Heart right ventricle (tissue), 16 donors: Measurements from ENCODE around the gene USP16. TPM values are rescaled to one million over a fixed set of nuclear protein-coding genes. Genes with fewer than 3 reads are reported as not detected.

ENCODE experiments used
- ATAC-seq, 8 donors: fragments of 200-7000 bp; cut with Tn5 transposase; one replicate each; pipeline ENCODE4 v1.9.1; 2020; ENCODE audit warnings: mild to moderate bottlenecking in 8 of 8, moderate library complexity in 8 of 8, moderate number of reproducible peaks in 1 of 8
- DNase-seq, 2 donors: peaks; one replicate each; pipeline ENCODE4 v3.0.0-alpha.2; 2020
- H3K27ac ChIP-seq, 10 donors: fragments of 200-600 bp; sonication (generic) in 2 of 10; one replicate each; pipeline versions ENCODE4 v1.5.0 to v1.8.0; 2020 to 2022; ENCODE audit warnings: mild to moderate bottlenecking in 3 of 10
- H3K27me3 ChIP-seq, 7 donors: fragments of 200-600 bp; one replicate each; pipeline ENCODE4 v1.8.0; 2021 to 2022; ENCODE audit warnings: mild to moderate bottlenecking in 2 of 7
- H3K36me3 ChIP-seq, 9 donors: fragments of 200-600 bp; sonication (generic) in 1 of 9; one replicate each; pipeline versions ENCODE4 v1.5.0 to v1.8.0; 2020 to 2022; ENCODE audit warnings: mild to moderate bottlenecking in 2 of 9
- H3K4me1 ChIP-seq, 9 donors: fragments of 200-600 bp; sonication (generic) in 1 of 9; one replicate each; pipeline versions ENCODE4 v1.5.0 to v1.8.0; 2020 to 2022; ENCODE audit warnings: mild to moderate bottlenecking in 4 of 9
- H3K4me3 ChIP-seq, 10 donors: fragments of 200-600 bp; sonication (generic) in 2 of 10; one replicate each; pipeline versions ENCODE4 v1.5.0 to v1.8.0; 2020 to 2022; ENCODE audit warnings: mild to moderate bottlenecking in 7 of 10, moderate library complexity in 2 of 10
- H3K9me3 ChIP-seq, 11 donors: fragments of 200-600 bp in 10 of 11; sonication (generic) in 2 of 11; one replicate each; pipeline versions ENCODE4 v1.5.0 to v1.8.0; 2013 to 2022; ENCODE audit warnings: mild to moderate bottlenecking in 2 of 11, control low read depth in 1 of 11, moderate library complexity in 1 of 11
- WGBS, 2 donors: extraction: QIAGEN DNeasy Blood & Tissue Kit; methylation state at CpG; one replicate each; pipeline ENCODE4 v1.1.7; 2013; ENCODE audit warnings: inconsistent platforms in 1 of 2; 5-methylcytosine and 5-hydroxymethylcytosine counted together
- intact Hi-C, 10 donors: fragments of 100-400 bp; cut with DNase I; formaldehyde crosslinking; loops; one replicate each; pipeline versions ENCODE4 v1.11.1 to v1.14.2; 2022
- polyA plus RNA-seq, 2 donors: library from polyadenylated mRNA; stranded (reverse); fragments of 200-250 nt; gene quantifications; one replicate each; pipeline ENCODE4 v1.2.3, GENCODE V29; 2013
- total RNA-seq, 10 donors: library from RNA; stranded (reverse); fragmentation: NEBNext Ultra II Directional in 3 of 10; extraction: Animal tissue kit (Norgen Biotek cat#: 25700) in 3 of 10; gene quantifications; one replicate each; pipeline versions ENCODE4 v1.2.1 to v1.2.4, GENCODE V29; 2021 to 2023
- TF ChIP-seq, protein P1 (sequence below), 9 donors: fragments of 200-600 bp; sonication (generic) in 2 of 9; IDR thresholded peaks; one replicate each; pipeline versions ENCODE4 v1.5.0 to v1.8.0; 2021 to 2022; ENCODE audit warnings: antibody characterized with exemption in 9 of 9, mild to moderate bottlenecking in 5 of 9, moderate library complexity in 1 of 9
- donor health status: Arrhythmogenic right ventricular cardiomyopathy.
- donor health status: ischemic (EF 13 %, LVEDD 7.1; RV severe dilation, severe dysfunction).
- donor health status: healthy with polysubstance abuse.
- donor health status: DM: no; HTN: yes; CAD: no.
- donor health status: DM: no; HTN: no; CAD: no.
- donor health status: ischemic (EF 25% LVEDD 6.9; RV normal size, moderate dysfunction).
- donor health status: ischemic (EF 25% LVEDD 5.7; RV mildly dilated, moderate dysfunction).
- donor health status: healthy.
- donor health status: DM: yes; HTN: yes; CAD: no.
- donor health status: Ischemic cardiomyopathy.
- donor health status: ischemic (EF 35%, LVEDD 5.7; RV mildly dilated, moderate dysfunction).
- donor health status: nonischemic (EF 11% LVEDD 7.7; RV severe dilation, severe dysfunction).
- donor health status: DM: yes; HTN: yes; CAD: no.
- donor health status: PGD.
- donor health status: ischemic (EF 29% LVEDD 5.4; RV normal size, mild dysfunction).
- donor health status: nonischemic (EF 23%, LVEDD 6.1; RV moderate dilation, normal function).

USP16 gene
- total and polyA plus RNA-seq, 12 donors, result 20.3 to 41.8 (median 32.5) TPM

DNA sequence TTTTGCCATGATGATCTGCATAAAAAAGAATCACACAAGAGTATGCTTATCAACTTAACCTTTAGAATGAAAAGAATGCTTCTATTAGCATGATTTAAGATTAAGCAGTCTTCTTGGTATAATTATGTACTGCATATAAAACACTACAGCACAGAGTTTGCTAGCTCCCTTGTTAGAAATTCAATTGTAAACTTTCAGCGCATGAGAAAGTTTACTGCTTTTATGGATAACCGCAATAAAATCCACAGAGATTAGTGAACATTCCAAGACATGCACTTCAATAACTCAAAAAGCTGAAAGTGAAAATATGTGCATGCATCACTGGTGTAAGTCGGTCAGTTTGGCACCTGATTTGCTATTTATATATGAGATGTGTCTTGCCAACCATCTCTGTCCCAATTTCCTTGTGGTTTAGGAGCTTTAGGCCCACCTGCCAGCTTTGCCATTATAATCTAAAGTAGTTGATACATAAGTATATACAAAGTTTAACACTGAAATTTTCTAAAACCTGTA is 32.1 kb downstream of the USP16 start:
- Histone ChIP-seq H3K9me3 (no peaks in the 10 kb centered on the region), H3K36me3 (peaks cover 0 to 100% (median 77%) of the 10 kb centered on the region in 9 donors), H3K4me1 (no peaks in the 10 kb centered on the region), H3K4me3 (no peak overlapping the region), H3K27me3 (no peaks in the 10 kb centered on the region), H3K27ac (no peak overlapping the region)
- WGBS, 2 donors, result 85 to 86% methylated on average over 3 of the region's 3 CpGs
- TF ChIP-seq, protein P1, sequence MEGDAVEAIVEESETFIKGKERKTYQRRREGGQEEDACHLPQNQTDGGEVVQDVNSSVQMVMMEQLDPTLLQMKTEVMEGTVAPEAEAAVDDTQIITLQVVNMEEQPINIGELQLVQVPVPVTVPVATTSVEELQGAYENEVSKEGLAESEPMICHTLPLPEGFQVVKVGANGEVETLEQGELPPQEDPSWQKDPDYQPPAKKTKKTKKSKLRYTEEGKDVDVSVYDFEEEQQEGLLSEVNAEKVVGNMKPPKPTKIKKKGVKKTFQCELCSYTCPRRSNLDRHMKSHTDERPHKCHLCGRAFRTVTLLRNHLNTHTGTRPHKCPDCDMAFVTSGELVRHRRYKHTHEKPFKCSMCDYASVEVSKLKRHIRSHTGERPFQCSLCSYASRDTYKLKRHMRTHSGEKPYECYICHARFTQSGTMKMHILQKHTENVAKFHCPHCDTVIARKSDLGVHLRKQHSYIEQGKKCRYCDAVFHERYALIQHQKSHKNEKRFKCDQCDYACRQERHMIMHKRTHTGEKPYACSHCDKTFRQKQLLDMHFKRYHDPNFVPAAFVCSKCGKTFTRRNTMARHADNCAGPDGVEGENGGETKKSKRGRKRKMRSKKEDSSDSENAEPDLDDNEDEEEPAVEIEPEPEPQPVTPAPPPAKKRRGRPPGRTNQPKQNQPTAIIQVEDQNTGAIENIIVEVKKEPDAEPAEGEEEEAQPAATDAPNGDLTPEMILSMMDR (IDR thresholded peaks at IDR 0.05), result no peak
- DNase-seq (no peak), ATAC-seq (no peak)
- intact Hi-C loops, result no loop called here

DNA sequence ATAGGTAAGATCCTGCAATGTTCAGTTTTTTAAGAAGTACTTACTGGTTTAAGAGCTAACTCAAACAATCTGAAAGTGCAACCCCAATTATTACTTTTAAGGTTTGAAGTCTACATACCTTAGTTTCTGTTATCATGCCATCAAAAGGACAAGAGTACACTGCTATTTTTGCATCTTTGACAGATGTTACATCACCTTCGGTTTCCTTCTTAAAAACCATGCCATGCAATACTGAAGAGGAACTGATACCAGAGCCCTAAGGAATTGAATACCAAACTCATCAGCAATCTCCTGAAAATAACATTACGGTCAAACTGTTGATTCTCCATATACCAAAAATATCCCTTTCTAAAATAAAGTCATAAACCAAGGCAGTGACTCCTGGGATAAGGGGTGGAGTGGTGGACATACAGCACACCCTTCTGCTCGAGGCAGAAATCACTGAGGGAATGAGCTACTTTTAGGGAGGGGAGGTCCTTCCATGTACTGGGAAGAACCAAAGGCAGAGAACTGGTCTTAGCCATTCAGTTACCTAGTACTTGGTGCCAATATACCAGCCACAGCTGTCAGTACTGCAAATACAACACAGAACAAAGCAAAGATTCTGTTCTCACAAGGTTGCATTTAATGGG is 40.5 kb downstream of the USP16 start:
- peak in 2 of 8 donors; percentile 20 to 42 for ATAC-seq
- no peak for DNase-seq
- Histone ChIP-seq H3K4me3 (no peak overlapping the region), H3K27ac (no peak overlapping the region), H3K27me3 (no peaks in the 10 kb centered on the region), H3K4me1 (peaks cover 0 to 16% (median 7%) of the 10 kb centered on the region in 9 donors), H3K9me3 (no peaks in the 10 kb centered on the region), H3K36me3 (peaks cover 0 to 100% (median 81%) of the 10 kb centered on the region in 9 donors)
- intact Hi-C loops, result loop anchor here in 2 of 10 donors (10.0 kb wide), 2 partner anchors 90 to 100 kb away; no protein-coding TSS in a partner anchor
- TF ChIP-seq, protein P1 (IDR thresholded peaks at IDR 0.05), result no peak
- 59 to 61% methylated on average over 3 of the region's 3 CpGs for WGBS, 2 donors

DNA sequence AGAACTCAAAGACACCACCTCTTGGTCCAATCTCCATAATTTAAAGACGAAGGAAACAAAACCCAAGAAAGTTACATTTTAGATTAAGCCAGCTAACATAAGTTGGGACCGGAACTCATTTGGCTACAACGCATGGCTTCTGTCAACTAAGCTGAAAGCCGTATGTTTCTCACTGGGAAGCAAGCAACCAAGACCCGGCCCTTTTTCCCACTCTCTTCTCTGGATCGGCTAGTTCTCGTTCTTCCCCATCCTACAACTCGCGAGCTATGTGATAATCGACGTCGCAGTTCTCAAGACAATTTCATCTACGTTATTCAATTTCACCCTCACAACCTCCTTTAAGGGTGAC is 48.4 kb downstream of the USP16 start:
- H3K9me3 ChIP-seq, result no peaks in the 10 kb centered on the region
- DNase-seq (no peak), ATAC-seq (peak in 2 of 8 donors; percentile 4 to 10)
- peaks cover 2 to 44% (median 27%) of the 10 kb centered on the region in 9 donors for H3K4me1 ChIP-seq
- TF ChIP-seq, protein P1 (IDR thresholded peaks at IDR 0.05), result no peak
- WGBS, 2 donors, result 0 to 1% methylated on average over 13 of the region's 13 CpGs
- H3K4me3 ChIP-seq, result peak overlapping the region; percentile 64 to 99 (median 84)
- peak overlapping the region; percentile 59 to 96 (median 90) for H3K27ac ChIP-seq
- H3K27me3 ChIP-seq, result no peaks in the 10 kb centered on the region
- intact Hi-C loops, result loop anchor here in 5 of 10 donors (1.0 to 5.0 kb wide), 2 partner anchors 46 to 49 kb away; partner anchors contain the start of gene USP16 (in 1 of the 5)
- peaks cover 0 to 34% (median 12%) of the 10 kb centered on the region in 9 donors for H3K36me3 ChIP-seq

DNA sequence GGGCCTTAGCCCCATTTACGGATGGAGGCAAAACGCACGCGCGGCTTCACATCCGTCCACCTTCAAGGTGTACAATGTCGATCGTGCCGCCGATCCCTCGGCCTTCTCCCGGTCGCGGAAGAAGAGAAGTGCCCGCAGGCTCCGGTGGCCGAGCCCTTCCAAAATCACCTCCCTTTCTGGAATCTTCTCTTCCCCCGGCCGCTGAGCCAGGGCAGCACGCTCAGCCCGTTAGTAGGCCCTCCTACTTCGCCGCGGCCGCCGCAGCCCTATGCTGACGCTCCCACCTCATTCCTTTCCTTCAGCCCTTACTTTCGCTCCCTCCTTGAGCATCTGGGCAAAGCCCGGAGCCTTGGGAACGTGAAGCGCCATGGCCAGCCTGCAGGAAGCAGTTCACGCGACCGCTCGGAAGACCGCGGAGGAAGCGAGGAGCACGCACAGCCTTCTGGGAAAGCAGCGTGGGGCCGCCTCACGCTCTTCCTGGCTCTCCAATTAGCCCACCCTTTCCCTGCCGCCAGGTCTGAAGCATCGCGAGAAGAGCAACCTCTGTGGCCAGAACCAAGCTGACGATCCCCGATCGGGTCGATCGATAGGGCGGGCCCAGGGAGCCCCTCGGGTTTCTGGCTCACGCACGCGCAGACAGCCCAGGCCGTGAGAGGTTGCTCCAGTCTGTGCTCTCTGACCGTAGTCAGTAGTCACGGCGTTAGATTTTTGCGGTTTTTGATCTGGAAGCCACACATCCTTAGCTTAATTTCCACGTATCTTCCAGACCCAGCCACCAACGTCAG is 48.9 kb downstream of the USP16 start, which contains the start of gene CCT8:
Gene CCT8, minus strand, starts transcription at position 427 of the 785 bp plus-strand sequence. Its CDS starts 58 bp downstream, at position 369.
- WGBS, 2 donors, result 0% methylated on average over 62 of the region's 62 CpGs
- Histone ChIP-seq H3K9me3 (no peaks in the 10 kb centered on the region), H3K36me3 (peaks cover 0 to 29% (median 6%) of the 10 kb centered on the region in 9 donors), H3K27ac (peak within 1 kb of the TSS; percentile 65 to 96 (median 90)), H3K27me3 (no peaks in the 10 kb centered on the region), H3K4me3 (peak within 1 kb of the TSS; percentile 64 to 99 (median 84)), H3K4me1 (peaks cover 2 to 49% (median 30%) of the 10 kb centered on the region in 9 donors)
- peak; percentile 97 to 99 (median 98) for ATAC-seq
- intact Hi-C loops, result loop anchor here in 5 of 10 donors (1.0 to 5.0 kb wide), 2 partner anchors 46 to 49 kb away; partner anchors contain the start of gene USP16 (in 1 of the 5)
- peak; percentile 99 to 100 for DNase-seq
- TF ChIP-seq, protein P1 (IDR thresholded peaks at IDR 0.05), result no peak
